CD8-positive, alpha-beta memory T cell (primary cell): ENCODE data around the gene IL13. TPM values are rescaled to one million over a fixed set of nuclear protein-coding genes. Genes with fewer than 3 reads are reported as not detected.
A peak's percentile ranks its signal among the peaks of the same experiment; 100 is the strongest.
"Not testable (repeated sequence)": the region's sequence is repeated elsewhere in the genome, so short reads cannot be mapped to it uniquely, and the experiment has no call there.

Experiments
- CTCF ChIA-PET: fragments of 350-600 bp; sonication (Branson Sonifier 250); formaldehyde crosslinking; loops from one replicate; lab custom pipeline; 2021; ENCODE audit warnings: antibody characterized with exemption; lab: Charles Lee
- POLR2A ChIA-PET: fragments of 350-600 bp; sonication (Branson Sonifier 250); formaldehyde crosslinking; loops from one replicate; lab custom pipeline; 2021; ENCODE audit warnings: antibody characterized with exemption; lab: Charles Lee
- DNase-seq, 5 donors: peaks; one replicate each; pipeline versions ENCODE4 v3.0.0 to v3.0.0-alpha.2; 2020 to 2022; ENCODE audit warnings: mixed read lengths in 1 of 5
- H3K27ac ChIP-seq: one replicate; pipeline ENCODE4 v1.7.0; 2013; ENCODE audit warnings: low read depth, mild to moderate bottlenecking, low read length, moderate library complexity
- H3K27me3 ChIP-seq: 2 replicates; pipeline ENCODE4 v1.7.0; 2013; ENCODE audit warnings: low read length, mild to moderate bottlenecking; ENCODE audit not compliant: insufficient read depth, poor library complexity, severe bottlenecking
- H3K36me3 ChIP-seq: 2 replicates; pipeline ENCODE4 v1.7.0; 2013; ENCODE audit warnings: mild to moderate bottlenecking, low read length, moderate library complexity; ENCODE audit not compliant: insufficient read depth
- H3K4me1 ChIP-seq: 2 replicates; pipeline ENCODE4 v1.7.0; 2013; ENCODE audit warnings: mild to moderate bottlenecking, low read length, moderate library complexity; ENCODE audit not compliant: insufficient read depth
- H3K4me3 ChIP-seq: 2 replicates; pipeline ENCODE4 v1.7.0; 2013; ENCODE audit warnings: mild to moderate bottlenecking, low read length
- H3K9me3 ChIP-seq: 2 replicates; pipeline ENCODE4 v1.7.0; 2013; ENCODE audit warnings: mild to moderate bottlenecking, low read length
- H3K27ac Mint-ChIP-seq, 8 donors: one replicate each; pipeline ENCODE4 v1.8.0; 2020 to 2021; ENCODE audit warnings: mixed read lengths in 8 of 8, mild to moderate bottlenecking in 6 of 8, inconsistent platforms in 3 of 8, moderate library complexity in 3 of 8
- H3K27me3 Mint-ChIP-seq, 2 donors: one replicate each; pipeline ENCODE4 v1.8.0; 2020 to 2021; ENCODE audit warnings: mixed read lengths in 2 of 2, mild to moderate bottlenecking in 1 of 2, moderate library complexity in 1 of 2
- H3K36me3 Mint-ChIP-seq, 3 donors: one replicate each; pipeline ENCODE4 v1.8.0; 2020 to 2021; ENCODE audit warnings: mixed read lengths in 3 of 3, inconsistent platforms in 1 of 3, mild to moderate bottlenecking in 1 of 3
- H3K4me1 Mint-ChIP-seq, 3 donors: one replicate each; pipeline ENCODE4 v1.8.0; 2020 to 2021; ENCODE audit warnings: mixed read lengths in 3 of 3, inconsistent platforms in 1 of 3, mild to moderate bottlenecking in 1 of 3
- H3K4me3 Mint-ChIP-seq, 7 donors: one replicate each; pipeline ENCODE4 v1.8.0; 2020 to 2021; ENCODE audit warnings: mixed read lengths in 7 of 7, mild to moderate bottlenecking in 6 of 7, moderate library complexity in 4 of 7, inconsistent platforms in 2 of 7
- H3K9me3 Mint-ChIP-seq, 5 donors: one replicate each; pipeline ENCODE4 v1.8.0; 2020 to 2022; ENCODE audit warnings: mixed read lengths in 5 of 5, mild to moderate bottlenecking in 3 of 5, moderate library complexity in 2 of 5, inconsistent platforms in 1 of 5
- polyA plus RNA-seq: library from polyadenylated mRNA; unstranded; fragments of 300-500 nt; fragmentation: Illumina TruSeq; gene quantifications from one replicate; pipeline ENCODE4 v1.2.3, GENCODE V29; 2021
- total RNA-seq, 2 experiments: library from RNA; stranded (reverse); gene quantifications; one replicate each; pipeline ENCODE4 v1.2.3, GENCODE V29; 2021

The IL13 gene
- total and polyA plus RNA-seq, 3 experiments from 2014 or later: 65.3 to 69.0 TPM; not detected in 1

GRCh38 chr5:132684922-132685720, 27.1 kb downstream of the IL13 start:
- H3K27me3 ChIP-seq: no peaks in the 10 kb centered on the region
- no peak overlapping the region for H3K4me3 Mint-ChIP-seq
- no peaks in the 10 kb centered on the region for H3K9me3 Mint-ChIP-seq
- POLR2A ChIA-PET: no interaction called here
- no peaks in the 10 kb centered on the region for H3K9me3 ChIP-seq
- peaks cover 23 to 33% (median 26%) of the 10 kb centered on the region in 3 donors for H3K4me1 Mint-ChIP-seq
- peaks cover 18% of the 10 kb centered on the region for H3K4me1 ChIP-seq
- no peak overlapping the region for H3K4me3 ChIP-seq
- no peak overlapping the region for H3K27ac ChIP-seq
- CTCF ChIA-PET: no interaction called here
- H3K36me3 ChIP-seq: no peaks in the 10 kb centered on the region
- peaks cover 4 to 6% (median 5%) of the 10 kb centered on the region in 3 donors for H3K36me3 Mint-ChIP-seq
- no peaks in the 10 kb centered on the region for H3K27me3 Mint-ChIP-seq
- peak overlapping the region in 1 of 8 donors; percentile 0 for H3K27ac Mint-ChIP-seq
- no peak for DNase-seq

- Mint-ChIP-seq H3K4me3 (no peak overlapping the region), H3K27ac (peak overlapping the region in 1 of 8 donors; percentile 35), H3K4me1 (peaks cover 23 to 33% (median 26%) of the 10 kb centered on the region in 3 donors), H3K27me3 (no peaks in the 10 kb centered on the region), H3K9me3 (no peaks in the 10 kb centered on the region), H3K36me3 (peaks cover 4 to 6% (median 5%) of the 10 kb centered on the region in 3 donors)
- no peak overlapping the region for H3K4me3 ChIP-seq
- DNase-seq: no peak
- peaks cover 18% of the 10 kb centered on the region for H3K4me1 ChIP-seq
- no peaks in the 10 kb centered on the region for H3K27me3 ChIP-seq
- no peaks in the 10 kb centered on the region for H3K9me3 ChIP-seq
- H3K36me3 ChIP-seq: no peaks in the 10 kb centered on the region
- H3K27ac ChIP-seq: no peak overlapping the region
- POLR2A ChIA-PET: no interaction called here
- CTCF ChIA-PET: interaction anchor here (0.7 to 1.1 kb wide), 2 partner anchors 56 to 109 kb away, joined by 3 to 4 read pairs; no protein-coding TSS in a partner anchor
These were observed 28.2 kb downstream of the IL13 start for GRCh38 chr5:132686193-132686592.

- Histone ChIP-seq H3K4me1 (peaks cover 18% of the 10 kb centered on the region), H3K36me3 (no peaks in the 10 kb centered on the region), H3K9me3 (no peaks in the 10 kb centered on the region), H3K27ac (no peak overlapping the region), H3K27me3 (no peaks in the 10 kb centered on the region), H3K4me3 (no peak overlapping the region)
- Mint-ChIP-seq H3K27me3 (no peaks in the 10 kb centered on the region), H3K4me1 (peaks cover 32 to 43% (median 37%) of the 10 kb centered on the region in 3 donors), H3K4me3 (peak overlapping the region in 2 of 7 donors; percentile 24 to 65), H3K36me3 (peaks cover 3 to 10% (median 6%) of the 10 kb centered on the region in 3 donors), H3K27ac (peak overlapping the region; percentile 3 to 86 (median 58)), H3K9me3 (no peaks in the 10 kb centered on the region)
- POLR2A ChIA-PET: no interaction called here
- CTCF ChIA-PET: interaction anchor here (1.3 kb wide), 1 partner anchor 10 kb away, joined by 3 read pairs; no protein-coding TSS in a partner anchor
- peak in 4 of 5 donors; percentile 13 to 70 (median 58) for DNase-seq
These were observed 30.0 kb downstream of the IL13 start for GRCh38 chr5:132687995-132688394.

DNA sequence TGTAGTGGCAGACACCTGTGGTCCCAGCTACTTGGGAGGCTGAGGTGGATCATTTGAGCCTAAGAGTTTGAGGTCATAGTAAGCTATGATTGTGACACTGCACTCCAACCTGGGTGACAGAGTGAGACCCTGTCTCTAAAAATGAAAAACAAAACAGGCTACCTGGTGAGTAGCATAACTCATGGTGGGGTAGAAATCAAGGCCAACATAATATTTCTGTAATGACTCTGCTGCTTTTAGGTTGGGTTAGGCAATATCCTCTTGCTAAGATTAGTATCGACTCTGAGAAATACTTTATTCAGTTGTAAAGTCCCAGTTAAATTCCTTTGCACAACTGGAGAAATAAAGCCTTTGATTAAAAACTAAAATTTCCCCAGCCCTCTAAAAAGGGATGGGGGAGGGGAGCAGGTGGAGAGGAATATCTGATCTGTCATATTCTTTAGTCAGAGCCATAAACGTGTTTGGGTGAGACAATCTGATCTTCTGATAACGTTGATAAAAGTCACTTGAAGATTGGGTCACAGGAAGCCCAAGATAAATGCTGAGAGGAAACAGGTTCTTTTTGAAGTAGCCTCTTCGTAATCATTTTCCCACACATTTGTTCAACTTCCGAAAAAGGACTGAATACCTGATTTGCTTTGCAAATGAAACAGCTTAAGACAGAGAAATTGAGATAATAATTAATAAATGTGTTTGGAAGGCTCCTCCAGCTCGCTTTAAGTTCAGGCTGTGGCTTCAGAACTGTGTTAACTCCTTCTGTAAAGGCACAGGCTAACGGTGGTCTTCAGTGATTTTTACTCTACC, 30.8 kb downstream of the IL13 start:
- peak overlapping the region; percentile 1 to 79 (median 56) for H3K27ac Mint-ChIP-seq
- Histone ChIP-seq H3K4me1 (peaks cover 18% of the 10 kb centered on the region), H3K36me3 (no peaks in the 10 kb centered on the region), H3K27me3 (no peaks in the 10 kb centered on the region), H3K27ac (no peak overlapping the region), H3K9me3 (no peaks in the 10 kb centered on the region), H3K4me3 (no peak overlapping the region)
- ChIA-PET POLR2A (interaction anchor here (0.6 kb wide), 1 partner anchor 1359 kb away, joined by 5 read pairs; no protein-coding TSS in a partner anchor), CTCF (interaction anchor here (1.3 kb wide), 1 partner anchor 10 kb away, joined by 3 read pairs; no protein-coding TSS in a partner anchor)
- H3K9me3 Mint-ChIP-seq: no peaks in the 10 kb centered on the region
- H3K4me1 Mint-ChIP-seq: peaks cover 34 to 45% (median 38%) of the 10 kb centered on the region in 3 donors
- H3K36me3 Mint-ChIP-seq: peaks cover 6 to 12% (median 6%) of the 10 kb centered on the region in 3 donors
- DNase-seq: peak in 2 of 5 donors; percentile 15 to 18
- no peaks in the 10 kb centered on the region for H3K27me3 Mint-ChIP-seq
- peak overlapping the region in 2 of 7 donors; percentile 26 to 27 for H3K4me3 Mint-ChIP-seq

GRCh38 chr5:132689513-132689912, 31.5 kb downstream of the IL13 start:
- Mint-ChIP-seq H3K9me3 (no peaks in the 10 kb centered on the region), H3K27ac (peak overlapping the region in 2 of 8 donors; percentile 1 to 84), H3K36me3 (peaks cover 6 to 15% (median 6%) of the 10 kb centered on the region in 3 donors), H3K4me1 (peaks cover 34 to 41% (median 38%) of the 10 kb centered on the region in 3 donors), H3K4me3 (no peak overlapping the region), H3K27me3 (no peaks in the 10 kb centered on the region)
- Histone ChIP-seq H3K4me3 (no peak overlapping the region), H3K9me3 (no peaks in the 10 kb centered on the region), H3K27me3 (no peaks in the 10 kb centered on the region), H3K27ac (no peak overlapping the region), H3K36me3 (no peaks in the 10 kb centered on the region), H3K4me1 (peaks cover 18% of the 10 kb centered on the region)
- ChIA-PET POLR2A (interaction anchor here (0.5 kb wide), 1 partner anchor 179 kb away, joined by 3 read pairs; no protein-coding TSS in a partner anchor), CTCF (no interaction called here)
- DNase-seq: no peak

- H3K27ac Mint-ChIP-seq: no peak overlapping the region
- H3K4me1 ChIP-seq: peaks cover 18% of the 10 kb centered on the region
- POLR2A ChIA-PET: interaction anchor here (0.5 kb wide), 1 partner anchor 178 kb away, joined by 3 read pairs; no protein-coding TSS in a partner anchor
These were observed 32.2 kb downstream of the IL13 start for GRCh38 chr5:132690156-132690555.

GRCh38 chr5:132691755-132692631, 34.0 kb downstream of the IL13 start:
- H3K4me1 Mint-ChIP-seq: peaks cover 29 to 32% (median 30%) of the 10 kb centered on the region in 3 donors
- H3K27me3 Mint-ChIP-seq, H3K27me3 ChIP-seq, H3K9me3 ChIP-seq, H3K4me3 ChIP-seq, H3K4me3 Mint-ChIP-seq, H3K27ac ChIP-seq, H3K36me3 ChIP-seq, DNase-seq, CTCF ChIA-PET, H3K9me3 Mint-ChIP-seq, POLR2A ChIA-PET: not testable (repeated sequence)
- H3K36me3 Mint-ChIP-seq: peaks cover 0 to 31% (median 6%) of the 10 kb centered on the region in 3 donors
- H3K27ac Mint-ChIP-seq: peak overlapping the region; percentile 25 to 63 (median 32)
- H3K4me1 ChIP-seq: peaks cover 18% of the 10 kb centered on the region

More at GRCh38 chr5:132690156-132690555, 32.2 kb downstream of the IL13 start:
- peaks cover 29 to 34% (median 34%) of the 10 kb centered on the region in 3 donors for H3K4me1 Mint-ChIP-seq
- H3K36me3 ChIP-seq: no peaks in the 10 kb centered on the region
- H3K27me3 Mint-ChIP-seq: no peaks in the 10 kb centered on the region
- no peaks in the 10 kb centered on the region for H3K27me3 ChIP-seq
- H3K36me3 Mint-ChIP-seq: peaks cover 2 to 18% (median 6%) of the 10 kb centered on the region in 3 donors
- H3K9me3 ChIP-seq: no peaks in the 10 kb centered on the region
- CTCF ChIA-PET: no interaction called here
- no peaks in the 10 kb centered on the region for H3K9me3 Mint-ChIP-seq
- H3K27ac ChIP-seq: no peak overlapping the region
- DNase-seq: no peak
- no peak overlapping the region for H3K4me3 ChIP-seq
- no peak overlapping the region for H3K4me3 Mint-ChIP-seq
